Fibroblast of peridontal ligament (primary cell): ENCODE results near the gene PSMD2.

ENCODE experiments used
- DNase-seq: peaks from one replicate; pipeline ENCODE4 v3.0.0-alpha.2; 2010; ENCODE audit errors: extremely low read depth

Gene PSMD2

GRCh38 chr3:184355261-184356040, 56.4 kb downstream of the PSMD2 start:
- DNase-seq, result no peak

- no peak for DNase-seq
Measured at GRCh38 chr3:184357248-184358123, 58.4 kb downstream of the PSMD2 start.

- no peak for DNase-seq
Measured at GRCh38 chr3:184358124-184358767, 59.2 kb downstream of the PSMD2 start.
